ENCODE measurements around the gene ANKH. TPM values are rescaled to one million over a fixed set of nuclear protein-coding genes. Genes with fewer than 3 reads are reported as not detected.
"Not testable (repeated sequence)": the region's sequence is repeated elsewhere in the genome, so short reads cannot be mapped to it uniquely, and the experiment has no call there.

The ANKH gene
- polyA plus RNA-seq, 1 donor, result 85.6 TPM

- 100% methylated on average over 3 of the region's 14 CpGs for WGBS (ENCODE audit: insufficient coverage, low lambda C conversion rate)
- Histone ChIP-seq H3K4me3 (ENCODE audit: low read length) (no peak overlapping the region), H3K27me3 (ENCODE audit: control insufficient read depth, insufficient read depth, low read length) (no peaks in the 10 kb centered on the region), H3K36me3 (ENCODE audit: control insufficient read depth, insufficient read depth, low read length) (no peaks in the 10 kb centered on the region), H3K9me3 (ENCODE audit: control insufficient read depth, low read depth, low read length) (no peaks in the 10 kb centered on the region), H3K4me1 (ENCODE audit: control insufficient read depth, insufficient read depth, low read length) (peaks cover 44% of the 10 kb centered on the region), H3K27ac (ENCODE audit: low read length) (no peak overlapping the region)
- DNase-seq, result no peak
These were observed 21.9 kb downstream of the ANKH start for GRCh38 chr5:14849516-14850294.

GRCh38 chr5:14848942-14849341 is 22.6 kb downstream of the ANKH start:
- not testable (repeated sequence) for H3K27ac ChIP-seq (ENCODE audit: low read length); H3K9me3 ChIP-seq (ENCODE audit: control insufficient read depth, low read depth, low read length); H3K4me3 ChIP-seq (ENCODE audit: low read length); DNase-seq; H3K27me3 ChIP-seq (ENCODE audit: control insufficient read depth, insufficient read depth, low read length); H3K36me3 ChIP-seq (ENCODE audit: control insufficient read depth, insufficient read depth, low read length)
- H3K4me1 ChIP-seq (ENCODE audit: control insufficient read depth, insufficient read depth, low read length), result peaks cover 36% of the 10 kb centered on the region
- WGBS (ENCODE audit: insufficient coverage, low lambda C conversion rate), result no CpG with 5 or more reads among the region's 3 CpGs

DNA sequence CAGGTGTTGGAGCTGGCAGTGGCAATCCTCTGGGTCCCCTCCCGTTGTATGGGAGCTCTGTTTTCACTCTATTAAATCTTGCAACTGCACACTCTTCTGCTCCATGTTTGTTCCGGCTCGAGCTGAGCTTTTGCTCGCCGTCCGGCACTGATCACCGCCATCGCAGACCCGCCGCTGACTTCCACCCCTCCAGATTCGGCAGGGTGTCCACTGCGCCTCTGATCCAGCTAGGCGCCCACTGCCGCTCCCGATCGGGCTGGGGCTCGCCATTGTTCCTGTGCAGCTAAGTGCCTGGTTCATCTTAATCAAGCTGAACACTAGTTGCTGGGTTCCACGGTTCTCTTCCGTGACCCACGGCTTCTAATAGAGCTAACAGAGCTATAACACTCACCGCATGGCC is 23.2 kb downstream of the ANKH start:
- Histone ChIP-seq H3K4me3 (ENCODE audit: low read length) (no peak overlapping the region), H3K27me3 (ENCODE audit: control insufficient read depth, insufficient read depth, low read length) (no peaks in the 10 kb centered on the region), H3K27ac (ENCODE audit: low read length) (no peak overlapping the region), H3K4me1 (ENCODE audit: control insufficient read depth, insufficient read depth, low read length) (peaks cover 32% of the 10 kb centered on the region), H3K9me3 (ENCODE audit: control insufficient read depth, low read depth, low read length) (no peaks in the 10 kb centered on the region), H3K36me3 (ENCODE audit: control insufficient read depth, insufficient read depth, low read length) (peaks cover 3% of the 10 kb centered on the region)
- no peak for DNase-seq
- no CpG with 5 or more reads among the region's 21 CpGs for WGBS (ENCODE audit: insufficient coverage, low lambda C conversion rate)

- peaks cover 23% of the 10 kb centered on the region for H3K4me1 ChIP-seq (ENCODE audit: control insufficient read depth, insufficient read depth, low read length)
- no peaks in the 10 kb centered on the region for H3K27me3 ChIP-seq (ENCODE audit: control insufficient read depth, insufficient read depth, low read length)
- H3K9me3 ChIP-seq (ENCODE audit: control insufficient read depth, low read depth, low read length), result no peaks in the 10 kb centered on the region
- no peak overlapping the region for H3K4me3 ChIP-seq (ENCODE audit: low read length)
- no CpG with 5 or more reads among the region's 5 CpGs for WGBS (ENCODE audit: insufficient coverage, low lambda C conversion rate)
- DNase-seq, result no peak
- peaks cover 3% of the 10 kb centered on the region for H3K36me3 ChIP-seq (ENCODE audit: control insufficient read depth, insufficient read depth, low read length)
- H3K27ac ChIP-seq (ENCODE audit: low read length), result no peak overlapping the region
These were observed 24.1 kb downstream of the ANKH start for GRCh38 chr5:14847471-14847870.

- no peak for DNase-seq
- no CpG with 5 or more reads among the region's 4 CpGs for WGBS (ENCODE audit: insufficient coverage, low lambda C conversion rate)
- no peak overlapping the region for H3K4me3 ChIP-seq (ENCODE audit: low read length)
- no peak overlapping the region for H3K27ac ChIP-seq (ENCODE audit: low read length)
- no peaks in the 10 kb centered on the region for H3K27me3 ChIP-seq (ENCODE audit: control insufficient read depth, insufficient read depth, low read length)
- no peaks in the 10 kb centered on the region for H3K4me1 ChIP-seq (ENCODE audit: control insufficient read depth, insufficient read depth, low read length)
- H3K9me3 ChIP-seq (ENCODE audit: control insufficient read depth, low read depth, low read length), result no peaks in the 10 kb centered on the region
- H3K36me3 ChIP-seq (ENCODE audit: control insufficient read depth, insufficient read depth, low read length), result peaks cover 5% of the 10 kb centered on the region
These were observed 29.5 kb downstream of the ANKH start for GRCh38 chr5:14842117-14842516.

- Histone ChIP-seq H3K27me3 (ENCODE audit: control insufficient read depth, insufficient read depth, low read length) (no peaks in the 10 kb centered on the region), H3K9me3 (ENCODE audit: control insufficient read depth, low read depth, low read length) (no peaks in the 10 kb centered on the region), H3K27ac (ENCODE audit: low read length) (no peak overlapping the region), H3K4me1 (ENCODE audit: control insufficient read depth, insufficient read depth, low read length) (no peaks in the 10 kb centered on the region), H3K4me3 (ENCODE audit: low read length) (no peak overlapping the region), H3K36me3 (ENCODE audit: control insufficient read depth, insufficient read depth, low read length) (peaks cover 5% of the 10 kb centered on the region)
- no CpG with 5 or more reads among the region's 3 CpGs for WGBS (ENCODE audit: insufficient coverage, low lambda C conversion rate)
- DNase-seq, result no peak
These were observed 31.0 kb downstream of the ANKH start for GRCh38 chr5:14840624-14841023.

DNA sequence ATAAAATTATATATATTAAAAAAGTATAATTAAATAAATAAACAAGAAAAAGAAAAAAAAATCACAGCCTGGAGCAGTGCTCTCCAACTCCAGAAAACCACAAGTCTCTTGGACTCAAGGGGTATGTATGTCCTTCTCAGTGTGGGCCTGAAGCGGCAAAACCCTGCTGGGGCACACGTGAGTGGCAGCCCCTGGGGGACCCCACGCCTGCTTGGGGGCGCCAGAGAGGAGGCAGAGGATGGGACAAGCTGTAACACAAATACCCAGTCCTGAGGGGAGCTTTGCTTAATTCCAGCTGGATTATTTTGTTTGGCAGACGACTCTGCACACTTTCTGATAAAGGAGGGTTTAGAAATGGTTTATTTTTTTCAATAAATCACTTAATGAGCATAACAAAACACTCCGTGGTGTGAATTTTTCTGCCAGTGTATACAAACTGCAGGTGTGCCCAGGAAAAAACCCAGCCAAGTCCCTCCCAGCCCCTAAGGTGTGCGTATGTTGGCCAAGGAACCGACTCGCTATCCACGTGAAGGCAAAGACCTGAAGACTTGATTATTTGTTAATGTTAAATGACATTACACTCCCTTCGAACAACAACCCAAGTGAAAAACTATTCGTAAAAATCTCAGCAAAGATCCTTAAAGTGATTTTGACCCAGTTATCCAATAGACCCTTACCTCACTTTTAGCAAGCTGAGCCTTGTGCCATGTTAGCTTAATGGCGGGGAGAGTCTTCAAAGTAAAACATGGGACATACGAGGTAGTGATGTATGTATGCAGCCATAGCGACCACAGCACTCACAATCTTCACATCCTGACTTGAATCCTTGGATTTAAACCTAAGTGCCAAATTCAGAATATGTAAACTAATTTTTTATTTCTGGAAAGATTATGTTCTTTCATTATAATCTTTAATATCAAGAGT is 32.9 kb downstream of the ANKH start:
- peaks cover 5% of the 10 kb centered on the region for H3K36me3 ChIP-seq (ENCODE audit: control insufficient read depth, insufficient read depth, low read length)
- H3K4me1 ChIP-seq (ENCODE audit: control insufficient read depth, insufficient read depth, low read length), result no peaks in the 10 kb centered on the region
- H3K9me3 ChIP-seq (ENCODE audit: control insufficient read depth, low read depth, low read length), result no peaks in the 10 kb centered on the region
- H3K27ac ChIP-seq (ENCODE audit: low read length), result no peak overlapping the region
- no CpG with 5 or more reads among the region's 15 CpGs for WGBS (ENCODE audit: insufficient coverage, low lambda C conversion rate)
- H3K27me3 ChIP-seq (ENCODE audit: control insufficient read depth, insufficient read depth, low read length), result no peaks in the 10 kb centered on the region
- H3K4me3 ChIP-seq (ENCODE audit: low read length), result no peak overlapping the region
- no peak for DNase-seq

DNA sequence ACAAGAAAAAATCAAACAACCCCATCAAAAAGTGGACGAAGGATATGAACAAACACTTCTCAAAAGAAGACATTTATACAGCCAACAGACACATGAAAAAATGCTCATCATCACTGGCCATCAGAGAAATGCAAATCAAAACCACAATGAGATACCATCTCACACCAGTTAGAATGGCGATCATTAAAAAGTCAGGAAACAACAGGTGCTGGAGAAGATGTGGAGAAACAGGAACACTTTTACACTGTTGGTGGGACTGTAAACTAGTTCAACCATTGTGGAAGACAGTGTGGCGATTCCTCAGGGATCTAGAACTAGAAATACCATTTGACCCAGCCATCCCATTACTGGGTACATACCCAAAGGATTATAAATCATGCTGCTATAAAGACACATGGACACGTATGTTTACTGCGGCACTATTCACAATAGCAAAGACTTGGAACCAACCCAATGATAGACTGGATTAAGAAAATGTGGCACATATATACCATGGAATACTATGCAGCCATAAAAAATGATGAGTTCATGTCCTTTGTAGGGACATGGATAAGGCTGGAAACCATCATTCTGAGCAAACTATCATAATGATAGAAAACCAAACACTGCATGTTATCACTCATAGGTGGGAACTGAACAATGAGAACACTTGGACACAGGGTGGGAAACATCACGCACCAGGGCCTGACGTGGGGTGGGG is 34.0 kb downstream of the ANKH start:
- not testable (repeated sequence) for H3K36me3 ChIP-seq (ENCODE audit: control insufficient read depth, insufficient read depth, low read length); H3K27me3 ChIP-seq (ENCODE audit: control insufficient read depth, insufficient read depth, low read length); H3K9me3 ChIP-seq (ENCODE audit: control insufficient read depth, low read depth, low read length); H3K4me1 ChIP-seq (ENCODE audit: control insufficient read depth, insufficient read depth, low read length); H3K27ac ChIP-seq (ENCODE audit: low read length); DNase-seq; H3K4me3 ChIP-seq (ENCODE audit: low read length)
- WGBS (ENCODE audit: insufficient coverage, low lambda C conversion rate), result no CpG with 5 or more reads among the region's 7 CpGs

DNA sequence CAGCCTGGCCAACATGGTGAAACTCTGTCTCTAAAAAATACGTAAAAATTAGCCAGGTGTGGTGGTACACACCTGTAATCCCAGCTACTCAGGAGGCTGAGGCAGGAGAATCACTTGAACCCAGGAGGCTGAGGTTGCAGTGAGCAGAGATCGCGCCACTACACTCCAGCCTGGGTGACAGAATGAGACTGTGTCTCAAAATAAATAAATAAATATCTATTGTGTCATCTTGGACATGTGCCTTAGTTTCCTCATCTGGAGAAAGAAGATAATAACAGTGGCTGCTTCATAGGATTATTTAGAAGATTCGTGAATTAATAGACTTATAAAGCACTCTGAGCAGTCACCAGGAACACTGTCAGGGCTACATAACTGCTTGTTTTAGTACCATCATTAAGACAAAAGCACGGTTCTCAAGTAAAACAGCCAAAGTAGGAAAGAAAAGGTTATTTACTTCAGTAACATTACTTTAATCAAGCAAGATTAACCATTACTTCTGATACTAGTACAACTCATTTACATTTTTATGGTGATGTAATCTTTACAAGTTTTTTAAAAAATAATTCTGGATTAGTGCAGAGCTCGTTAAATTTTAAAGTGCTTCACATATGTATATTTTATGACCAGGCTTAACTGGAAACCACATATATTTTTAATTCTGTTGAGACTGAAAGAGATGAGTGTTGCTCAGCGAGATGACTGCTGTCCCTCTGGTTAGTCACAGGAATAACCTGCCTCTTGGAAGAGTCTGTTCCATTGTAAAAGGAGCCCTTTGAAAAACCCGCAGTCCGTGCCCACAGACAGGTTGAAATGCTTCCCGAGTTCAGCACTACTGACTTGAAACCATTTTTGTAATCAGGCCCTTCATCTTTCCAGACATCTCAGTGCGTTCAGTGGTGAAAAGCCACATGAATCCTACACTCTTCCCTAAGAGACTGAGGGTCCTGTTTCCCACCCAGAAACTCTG is 36.7 kb downstream of the ANKH start:
- no peak for DNase-seq
- WGBS (ENCODE audit: insufficient coverage, low lambda C conversion rate), result 100% methylated on average over 1 of the region's 11 CpGs
- Histone ChIP-seq H3K36me3 (ENCODE audit: control insufficient read depth, insufficient read depth, low read length) (no peaks in the 10 kb centered on the region), H3K9me3 (ENCODE audit: control insufficient read depth, low read depth, low read length) (no peaks in the 10 kb centered on the region), H3K4me1 (ENCODE audit: control insufficient read depth, insufficient read depth, low read length) (no peaks in the 10 kb centered on the region), H3K4me3 (ENCODE audit: low read length) (no peak overlapping the region), H3K27ac (ENCODE audit: low read length) (no peak overlapping the region), H3K27me3 (ENCODE audit: control insufficient read depth, insufficient read depth, low read length) (no peaks in the 10 kb centered on the region)
